ENCODE measurements around the gene SPAG6.

The SPAG6 gene

GRCh38 chr10:22322641-22323160, 22.6 kb upstream of the SPAG6 start:
- no peak for DNase-seq

- DNase-seq, result no peak
These were observed 21.6 kb upstream of the SPAG6 start for GRCh38 chr10:22323538-22324305.

GRCh38 chr10:22324413-22324812, 20.9 kb upstream of the SPAG6 start:
- DNase-seq, result no peak

GRCh38 chr10:22324893-22325271, 20.4 kb upstream of the SPAG6 start:
- no peak for DNase-seq

- DNase-seq, result no peak
These were observed 19.8 kb upstream of the SPAG6 start for GRCh38 chr10:22325272-22326144.

- no peak for DNase-seq
These were observed 19.1 kb upstream of the SPAG6 start for GRCh38 chr10:22326145-22326702.

GRCh38 chr10:22329150-22329549, 16.1 kb upstream of the SPAG6 start:
- DNase-seq, result no peak

GRCh38 chr10:22332116-22332692, 13.1 kb upstream of the SPAG6 start:
- no peak for DNase-seq

GRCh38 chr10:22333167-22333974, 11.9 kb upstream of the SPAG6 start:
- DNase-seq, result no peak

GRCh38 chr10:22333975-22334282, 11.4 kb upstream of the SPAG6 start:
- DNase-seq, result no peak

GRCh38 chr10:22334414-22335172, 10.7 kb upstream of the SPAG6 start:
- DNase-seq, result no peak

GRCh38 chr10:22335173-22335933, 9.9 kb upstream of the SPAG6 start:
- DNase-seq, result no peak

- no peak for DNase-seq
These were observed 7.0 kb upstream of the SPAG6 start for GRCh38 chr10:22338185-22338900.

GRCh38 chr10:22338931-22339330, 6.4 kb upstream of the SPAG6 start:
- no peak for DNase-seq

- no peak for DNase-seq
These were observed 5.5 kb upstream of the SPAG6 start for GRCh38 chr10:22339761-22340328.

GRCh38 chr10:22340329-22341189, 4.7 kb upstream of the SPAG6 start:
- no peak for DNase-seq

GRCh38 chr10:22341190-22341925, 3.9 kb upstream of the SPAG6 start:
- no peak for DNase-seq

- no peak for DNase-seq
These were observed 3.4 kb upstream of the SPAG6 start for GRCh38 chr10:22341926-22342196.

Data from NCI-H524 treated with DMSO at 0.1 percent for 48 hours (cell line).